ENCODE results near the gene ELAC2. TPM values are rescaled to one million over a fixed set of nuclear protein-coding genes. Genes with fewer than 3 reads are reported as not detected.

ELAC2 gene
- total RNA-seq, 1 donor: 41.6 TPM

DNA sequence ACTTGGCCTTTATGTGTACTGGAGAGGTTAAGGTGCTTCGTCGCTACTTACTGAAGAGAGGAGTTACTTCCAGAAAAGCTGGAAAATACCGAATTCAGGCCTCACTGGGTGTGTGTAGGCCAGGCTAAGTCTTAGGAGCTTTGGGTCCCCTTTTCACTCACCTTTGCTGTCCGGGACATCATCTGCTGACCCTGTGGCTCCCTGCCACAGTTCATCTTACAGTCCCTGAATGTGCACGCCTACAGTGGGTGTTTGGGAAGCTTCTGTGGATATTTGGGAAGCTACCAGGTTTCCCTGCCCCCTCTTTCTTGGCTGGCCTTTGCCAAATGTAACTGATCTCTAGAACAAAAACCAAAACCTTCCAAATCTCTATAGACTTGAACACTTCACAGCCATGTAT is 51.4 kb downstream of the ELAC2 start:
- Histone ChIP-seq H4K20me1 (ENCODE audit: insufficient read depth, low read length) (no peaks in the 10 kb centered on the region), H3K36me3 (ENCODE audit: insufficient read depth, low read length) (no peaks in the 10 kb centered on the region), H3K27ac (ENCODE audit: low read depth, low read length) (no peak overlapping the region), H3K4me3 (ENCODE audit: insufficient read depth, low read length) (no peak overlapping the region), H3K79me2 (ENCODE audit: insufficient read depth, low read length) (no peaks in the 10 kb centered on the region), H3K4me1 (ENCODE audit: insufficient read depth, low read length) (no peaks in the 10 kb centered on the region), H3K4me2 (ENCODE audit: insufficient read depth, low read length) (no peak overlapping the region), H2AFZ (ENCODE audit: low read length) (no peak overlapping the region), H3K27me3 (ENCODE audit: insufficient read depth, low read length) (no peaks in the 10 kb centered on the region), H3K9me3 (ENCODE audit: low read depth, low read length) (no peaks in the 10 kb centered on the region)
- no peak for DNase-seq (ENCODE audit: insufficient read length, low spot score, missing footprints)
- TF ChIP-seq CTCF (IDR thresholded peaks at IDR 0.05; ENCODE audit: extremely low read depth, low read depth, low read length): no peak

DNA sequence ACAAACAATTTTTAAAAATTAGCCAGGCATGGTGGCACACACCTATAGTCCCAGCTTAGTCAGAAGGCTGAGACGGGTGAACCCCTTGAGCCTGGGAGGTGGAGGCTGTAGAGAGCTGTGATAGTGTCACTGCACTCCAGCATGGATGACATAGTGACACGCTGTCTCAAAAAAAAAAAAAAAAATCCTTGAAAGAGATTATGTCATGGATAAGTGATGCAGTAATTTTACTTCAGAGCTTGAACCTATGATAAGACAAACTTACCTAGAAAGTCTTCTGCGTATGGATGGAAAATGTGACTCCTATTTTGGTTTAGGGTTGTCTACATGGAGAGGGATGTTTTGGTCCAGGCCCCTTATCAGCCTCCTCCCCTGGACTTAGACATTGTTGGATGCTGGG is 51.8 kb downstream of the ELAC2 start:
- H3K27ac ChIP-seq (ENCODE audit: low read depth, low read length): no peak overlapping the region
- DNase-seq (ENCODE audit: insufficient read length, low spot score, missing footprints): no peak
- H3K4me2 ChIP-seq (ENCODE audit: insufficient read depth, low read length): no peak overlapping the region
- no peaks in the 10 kb centered on the region for H3K9me3 ChIP-seq (ENCODE audit: low read depth, low read length)
- no peak overlapping the region for H3K4me3 ChIP-seq (ENCODE audit: insufficient read depth, low read length)
- H2AFZ ChIP-seq (ENCODE audit: low read length): no peak overlapping the region
- no peaks in the 10 kb centered on the region for H3K79me2 ChIP-seq (ENCODE audit: insufficient read depth, low read length)
- H3K4me1 ChIP-seq (ENCODE audit: insufficient read depth, low read length): no peaks in the 10 kb centered on the region
- TF ChIP-seq CTCF (IDR thresholded peaks at IDR 0.05; ENCODE audit: extremely low read depth, low read depth, low read length): no peak
- no peaks in the 10 kb centered on the region for H3K27me3 ChIP-seq (ENCODE audit: insufficient read depth, low read length)
- no peaks in the 10 kb centered on the region for H3K36me3 ChIP-seq (ENCODE audit: insufficient read depth, low read length)
- no peaks in the 10 kb centered on the region for H4K20me1 ChIP-seq (ENCODE audit: insufficient read depth, low read length)

DNA sequence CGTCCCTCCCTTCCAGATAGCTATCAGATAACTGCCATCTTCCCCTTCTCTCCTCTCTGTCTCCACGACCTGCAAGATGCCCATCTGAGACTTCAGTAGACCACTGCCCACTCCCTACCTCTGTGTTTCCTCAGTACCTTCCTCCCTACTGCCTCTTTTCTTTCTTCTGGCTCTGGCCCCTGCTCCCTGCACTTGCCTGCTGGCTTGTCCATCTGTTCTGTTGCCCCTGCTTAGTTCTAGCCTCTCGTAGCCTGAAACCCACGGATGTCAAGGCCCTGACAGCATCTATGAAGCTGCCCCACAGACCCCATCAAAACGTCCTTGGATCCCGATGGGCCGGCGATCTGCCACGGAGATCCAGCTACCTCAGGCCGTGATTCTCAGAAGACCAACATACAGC is 53.0 kb downstream of the ELAC2 start:
- Histone ChIP-seq H3K79me2 (ENCODE audit: insufficient read depth, low read length) (no peaks in the 10 kb centered on the region), H3K4me3 (ENCODE audit: insufficient read depth, low read length) (no peak overlapping the region), H3K9me3 (ENCODE audit: low read depth, low read length) (no peaks in the 10 kb centered on the region), H3K36me3 (ENCODE audit: insufficient read depth, low read length) (no peaks in the 10 kb centered on the region), H3K27me3 (ENCODE audit: insufficient read depth, low read length) (no peaks in the 10 kb centered on the region), H3K4me1 (ENCODE audit: insufficient read depth, low read length) (peaks cover under 1% of the 10 kb centered on the region), H3K4me2 (ENCODE audit: insufficient read depth, low read length) (no peak overlapping the region), H2AFZ (ENCODE audit: low read length) (no peak overlapping the region), H3K27ac (ENCODE audit: low read depth, low read length) (no peak overlapping the region), H4K20me1 (ENCODE audit: insufficient read depth, low read length) (no peaks in the 10 kb centered on the region)
- DNase-seq (ENCODE audit: insufficient read length, low spot score, missing footprints): no peak
- TF ChIP-seq CTCF (IDR thresholded peaks at IDR 0.05; ENCODE audit: extremely low read depth, low read depth, low read length): no peak

DNA sequence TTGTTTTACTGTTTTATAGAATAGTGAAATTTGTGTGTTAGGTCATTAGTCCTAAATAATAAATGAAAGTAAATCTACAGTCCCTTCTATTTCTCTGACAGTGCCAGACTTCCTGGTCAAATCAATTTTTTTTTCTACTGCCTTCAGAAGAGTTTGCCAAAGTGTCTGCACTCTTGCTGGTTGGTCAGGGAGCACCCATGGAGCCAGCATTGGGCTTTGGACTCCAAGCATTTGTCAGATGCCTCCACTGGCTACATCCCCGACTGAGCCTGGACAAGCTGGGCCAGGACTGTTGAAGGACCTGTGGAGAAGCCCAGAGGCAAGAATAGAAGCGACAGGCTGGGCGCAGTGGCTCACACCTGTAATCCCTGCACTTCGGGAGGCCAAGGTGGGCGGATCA is 53.7 kb downstream of the ELAC2 start:
- H3K36me3 ChIP-seq (ENCODE audit: insufficient read depth, low read length): no peaks in the 10 kb centered on the region
- H3K4me3 ChIP-seq (ENCODE audit: insufficient read depth, low read length): no peak overlapping the region
- H2AFZ ChIP-seq (ENCODE audit: low read length): no peak overlapping the region
- no peak for TF ChIP-seq CTCF (IDR thresholded peaks at IDR 0.05; ENCODE audit: extremely low read depth, low read depth, low read length)
- no peaks in the 10 kb centered on the region for H4K20me1 ChIP-seq (ENCODE audit: insufficient read depth, low read length)
- no peak for DNase-seq (ENCODE audit: insufficient read length, low spot score, missing footprints)
- no peaks in the 10 kb centered on the region for H3K79me2 ChIP-seq (ENCODE audit: insufficient read depth, low read length)
- H3K9me3 ChIP-seq (ENCODE audit: low read depth, low read length): no peaks in the 10 kb centered on the region
- H3K27me3 ChIP-seq (ENCODE audit: insufficient read depth, low read length): no peaks in the 10 kb centered on the region
- H3K4me1 ChIP-seq (ENCODE audit: insufficient read depth, low read length): peaks cover 6% of the 10 kb centered on the region
- no peak overlapping the region for H3K27ac ChIP-seq (ENCODE audit: low read depth, low read length)
- no peak overlapping the region for H3K4me2 ChIP-seq (ENCODE audit: insufficient read depth, low read length)

All from osteoblast (primary cell).